HL-60 (cell line): ENCODE results near the gene METRN.

ENCODE experiments used
- POLR2AphosphoS5 ChIP-seq: IDR thresholded peaks from 2 replicates; pipeline ENCODE4 v1.6.1; 2012; ENCODE audit warnings: low read depth
- TF ChIP-seq, protein P1 (sequence below): IDR thresholded peaks from one replicate; pipeline ENCODE4 v1.5.1; 2011; ENCODE audit warnings: low read length, control low read depth, inconsistent platforms; ENCODE audit not compliant: insufficient read depth
- TF ChIP-seq, protein P2 (sequence below): IDR thresholded peaks from 2 replicates; pipeline ENCODE4 v1.6.1; 2012; ENCODE audit warnings: low read depth; ENCODE audit not compliant: insufficient replicate concordance

DNA sequence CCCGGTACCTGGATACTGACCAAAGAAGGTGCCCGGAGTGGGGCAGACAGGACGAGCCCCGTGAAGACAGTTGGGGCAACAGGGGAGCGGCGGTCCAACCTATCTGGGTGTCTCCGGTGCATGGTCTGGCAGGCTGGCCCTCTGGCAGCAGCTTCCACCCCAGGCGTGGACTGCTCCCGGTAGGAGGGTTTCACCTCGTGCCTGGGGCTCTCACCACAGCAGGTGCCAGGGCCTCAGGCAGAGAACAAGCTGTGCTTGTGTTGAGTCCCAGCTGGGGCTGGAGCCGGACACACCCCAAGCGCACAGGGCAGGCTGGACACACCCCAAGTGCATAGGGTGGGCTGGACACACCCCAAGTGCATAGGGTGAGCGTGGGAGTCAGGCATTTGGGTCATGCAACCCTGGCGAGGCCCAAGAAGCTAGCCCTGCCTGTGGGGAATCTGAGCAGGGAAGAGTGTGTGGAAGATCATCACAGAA is 7.8 kb upstream of the METRN start:
- TF ChIP-seq, protein P1, sequence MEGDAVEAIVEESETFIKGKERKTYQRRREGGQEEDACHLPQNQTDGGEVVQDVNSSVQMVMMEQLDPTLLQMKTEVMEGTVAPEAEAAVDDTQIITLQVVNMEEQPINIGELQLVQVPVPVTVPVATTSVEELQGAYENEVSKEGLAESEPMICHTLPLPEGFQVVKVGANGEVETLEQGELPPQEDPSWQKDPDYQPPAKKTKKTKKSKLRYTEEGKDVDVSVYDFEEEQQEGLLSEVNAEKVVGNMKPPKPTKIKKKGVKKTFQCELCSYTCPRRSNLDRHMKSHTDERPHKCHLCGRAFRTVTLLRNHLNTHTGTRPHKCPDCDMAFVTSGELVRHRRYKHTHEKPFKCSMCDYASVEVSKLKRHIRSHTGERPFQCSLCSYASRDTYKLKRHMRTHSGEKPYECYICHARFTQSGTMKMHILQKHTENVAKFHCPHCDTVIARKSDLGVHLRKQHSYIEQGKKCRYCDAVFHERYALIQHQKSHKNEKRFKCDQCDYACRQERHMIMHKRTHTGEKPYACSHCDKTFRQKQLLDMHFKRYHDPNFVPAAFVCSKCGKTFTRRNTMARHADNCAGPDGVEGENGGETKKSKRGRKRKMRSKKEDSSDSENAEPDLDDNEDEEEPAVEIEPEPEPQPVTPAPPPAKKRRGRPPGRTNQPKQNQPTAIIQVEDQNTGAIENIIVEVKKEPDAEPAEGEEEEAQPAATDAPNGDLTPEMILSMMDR, result no peak
- TF ChIP-seq, protein P2, sequence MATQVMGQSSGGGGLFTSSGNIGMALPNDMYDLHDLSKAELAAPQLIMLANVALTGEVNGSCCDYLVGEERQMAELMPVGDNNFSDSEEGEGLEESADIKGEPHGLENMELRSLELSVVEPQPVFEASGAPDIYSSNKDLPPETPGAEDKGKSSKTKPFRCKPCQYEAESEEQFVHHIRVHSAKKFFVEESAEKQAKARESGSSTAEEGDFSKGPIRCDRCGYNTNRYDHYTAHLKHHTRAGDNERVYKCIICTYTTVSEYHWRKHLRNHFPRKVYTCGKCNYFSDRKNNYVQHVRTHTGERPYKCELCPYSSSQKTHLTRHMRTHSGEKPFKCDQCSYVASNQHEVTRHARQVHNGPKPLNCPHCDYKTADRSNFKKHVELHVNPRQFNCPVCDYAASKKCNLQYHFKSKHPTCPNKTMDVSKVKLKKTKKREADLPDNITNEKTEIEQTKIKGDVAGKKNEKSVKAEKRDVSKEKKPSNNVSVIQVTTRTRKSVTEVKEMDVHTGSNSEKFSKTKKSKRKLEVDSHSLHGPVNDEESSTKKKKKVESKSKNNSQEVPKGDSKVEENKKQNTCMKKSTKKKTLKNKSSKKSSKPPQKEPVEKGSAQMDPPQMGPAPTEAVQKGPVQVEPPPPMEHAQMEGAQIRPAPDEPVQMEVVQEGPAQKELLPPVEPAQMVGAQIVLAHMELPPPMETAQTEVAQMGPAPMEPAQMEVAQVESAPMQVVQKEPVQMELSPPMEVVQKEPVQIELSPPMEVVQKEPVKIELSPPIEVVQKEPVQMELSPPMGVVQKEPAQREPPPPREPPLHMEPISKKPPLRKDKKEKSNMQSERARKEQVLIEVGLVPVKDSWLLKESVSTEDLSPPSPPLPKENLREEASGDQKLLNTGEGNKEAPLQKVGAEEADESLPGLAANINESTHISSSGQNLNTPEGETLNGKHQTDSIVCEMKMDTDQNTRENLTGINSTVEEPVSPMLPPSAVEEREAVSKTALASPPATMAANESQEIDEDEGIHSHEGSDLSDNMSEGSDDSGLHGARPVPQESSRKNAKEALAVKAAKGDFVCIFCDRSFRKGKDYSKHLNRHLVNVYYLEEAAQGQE, result no peak
- TF ChIP-seq POLR2AphosphoS5, result no peak
